Liver (tissue), 2 donors: Measurements from ENCODE around the gene GRIA1.

Source experiments
- CTCF ChIP-seq: fragments of 150-350 bp; IDR thresholded peaks from 2 replicates; pipeline ENCODE4 v1.5.1; 2017; ENCODE audit warnings: improper control_type of control experiment, low read depth, low read length; ENCODE audit not compliant: missing input control
- REST ChIP-seq: IDR thresholded peaks from 2 replicates; pipeline ENCODE4 v1.6.1; 2016; ENCODE audit warnings: antibody characterized with exemption, mild to moderate bottlenecking
- YY1 ChIP-seq: IDR thresholded peaks from 2 replicates; pipeline ENCODE4 v1.6.1; 2016; ENCODE audit warnings: antibody characterized with exemption, mild to moderate bottlenecking
- donor health status: healthy.

GRCh38 chr5:153717287-153717686, 226.8 kb downstream of the GRIA1 start:
- TF ChIP-seq REST, result no peak
- TF ChIP-seq YY1, result no peak
- TF ChIP-seq CTCF, result no peak
